Measurements from ENCODE around the gene MLH3. TPM values are rescaled to one million over a fixed set of nuclear protein-coding genes. Genes with fewer than 3 reads are reported as not detected.

MLH3 gene
- polyA plus RNA-seq, 3 donors: 3.4 to 6.3 (median 5.1) TPM

DNA sequence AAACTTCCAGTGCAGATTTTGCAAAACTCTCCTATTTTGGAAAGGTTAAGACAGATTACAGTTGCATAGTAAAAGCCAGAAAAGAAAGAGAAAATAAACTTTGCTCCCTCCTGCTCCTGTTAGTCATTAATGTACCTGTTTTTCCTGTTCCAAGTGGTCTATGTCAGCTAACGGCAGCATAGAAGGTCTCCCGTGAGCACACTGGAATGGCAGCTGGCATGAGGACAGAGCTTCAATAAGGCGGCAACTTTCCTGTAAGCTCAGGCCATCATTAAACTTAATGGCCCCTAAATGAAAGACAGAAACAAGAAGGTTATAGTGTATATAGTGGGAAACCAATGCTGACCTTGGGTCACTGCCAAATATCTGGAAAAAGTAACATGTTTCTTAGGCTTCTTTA lies 32.6 kb downstream of the MLH3 start:
- Histone ChIP-seq H3K27me3 (ENCODE audit: control insufficient read depth in 2 of 2, insufficient read depth in 2 of 2, low read length in 2 of 2) (no peaks in the 10 kb centered on the region), H4K20me1 (ENCODE audit: insufficient read depth, low read length) (no peaks in the 10 kb centered on the region), H2AFZ (ENCODE audit: insufficient read depth, low read depth, low read length, poor library complexity, severe bottlenecking) (no peak overlapping the region), H3K4me3 (replicated peaks in 1 of 3; ENCODE audit: low read depth in 2 of 3, low read length in 3 of 3) (no peak overlapping the region), H3K9ac (ENCODE audit: insufficient read depth, low read length, poor library complexity, severe bottlenecking) (no peak overlapping the region), H3K4me2 (replicated peaks; ENCODE audit: extremely low read depth, low read length, poor library complexity, severe bottlenecking) (no peak overlapping the region), H3K79me2 (ENCODE audit: insufficient read depth, low read length) (no peaks in the 10 kb centered on the region), H3K4me1 (ENCODE audit: control insufficient read depth in 1 of 2, insufficient read depth in 2 of 2, low read length in 2 of 2) (no peaks in the 10 kb centered on the region), H3K27ac (ENCODE audit: low read depth in 1 of 2, low read length in 2 of 2) (no peak overlapping the region), H3K36me3 (replicated peaks in 1 of 2; ENCODE audit: control insufficient read depth in 1 of 2, insufficient read depth in 2 of 2, low read length in 2 of 2) (peaks cover 74 to 96% of the 10 kb centered on the region in 2 donors), H3K9me3 (replicated peaks in 1 of 2; ENCODE audit: control insufficient read depth in 1 of 2, insufficient read depth in 1 of 2, low read length in 2 of 2) (no peaks in the 10 kb centered on the region)
- Mint-ChIP-seq H3K4me3 (no peak overlapping the region), H3K27ac (no peak overlapping the region), H3K4me1 (no peaks in the 10 kb centered on the region), H3K27me3 (ENCODE audit: low read depth in 3 of 3) (no peaks in the 10 kb centered on the region), H3K9me3 (no peaks in the 10 kb centered on the region), H3K36me3 (peaks cover 79 to 82% of the 10 kb centered on the region in 2 donors)
- intact Hi-C loops (cut with micrococcal nuclease): no loop called here
- DNase-seq: no peak
- 100% methylated on average over 2 of the region's 3 CpGs for WGBS (ENCODE audit: insufficient coverage)
- TF ChIP-seq, protein P1, sequence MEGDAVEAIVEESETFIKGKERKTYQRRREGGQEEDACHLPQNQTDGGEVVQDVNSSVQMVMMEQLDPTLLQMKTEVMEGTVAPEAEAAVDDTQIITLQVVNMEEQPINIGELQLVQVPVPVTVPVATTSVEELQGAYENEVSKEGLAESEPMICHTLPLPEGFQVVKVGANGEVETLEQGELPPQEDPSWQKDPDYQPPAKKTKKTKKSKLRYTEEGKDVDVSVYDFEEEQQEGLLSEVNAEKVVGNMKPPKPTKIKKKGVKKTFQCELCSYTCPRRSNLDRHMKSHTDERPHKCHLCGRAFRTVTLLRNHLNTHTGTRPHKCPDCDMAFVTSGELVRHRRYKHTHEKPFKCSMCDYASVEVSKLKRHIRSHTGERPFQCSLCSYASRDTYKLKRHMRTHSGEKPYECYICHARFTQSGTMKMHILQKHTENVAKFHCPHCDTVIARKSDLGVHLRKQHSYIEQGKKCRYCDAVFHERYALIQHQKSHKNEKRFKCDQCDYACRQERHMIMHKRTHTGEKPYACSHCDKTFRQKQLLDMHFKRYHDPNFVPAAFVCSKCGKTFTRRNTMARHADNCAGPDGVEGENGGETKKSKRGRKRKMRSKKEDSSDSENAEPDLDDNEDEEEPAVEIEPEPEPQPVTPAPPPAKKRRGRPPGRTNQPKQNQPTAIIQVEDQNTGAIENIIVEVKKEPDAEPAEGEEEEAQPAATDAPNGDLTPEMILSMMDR (IDR thresholded peaks at IDR 0.05): no peak

DNA sequence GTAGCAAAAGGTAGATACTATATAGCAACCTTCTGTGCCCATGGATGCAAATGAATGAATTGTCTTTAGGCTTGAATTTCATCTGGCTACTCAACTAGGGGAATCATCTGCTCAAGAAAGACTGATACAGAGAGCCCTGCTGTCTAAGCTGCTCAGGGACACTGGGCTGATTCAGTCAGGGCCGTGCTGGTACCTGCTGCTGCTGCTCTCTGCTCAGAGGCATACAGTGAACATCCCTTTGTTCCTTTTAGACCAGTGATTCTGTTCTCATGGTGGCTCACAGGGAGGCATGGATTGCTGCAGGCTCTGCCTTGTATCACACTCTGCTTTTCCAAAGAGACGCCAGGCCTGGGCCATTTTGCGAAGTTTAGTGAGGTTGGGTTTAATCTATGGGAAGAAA lies 34.5 kb downstream of the MLH3 start:
- peaks cover 67 to 98% of the 10 kb centered on the region in 2 donors for H3K36me3 ChIP-seq (replicated peaks in 1 of 2; ENCODE audit: control insufficient read depth in 1 of 2, insufficient read depth in 2 of 2, low read length in 2 of 2)
- H3K4me1 ChIP-seq (ENCODE audit: control insufficient read depth in 1 of 2, insufficient read depth in 2 of 2, low read length in 2 of 2): no peaks in the 10 kb centered on the region
- H3K4me2 ChIP-seq (replicated peaks; ENCODE audit: extremely low read depth, low read length, poor library complexity, severe bottlenecking): no peak overlapping the region
- no peak overlapping the region for H3K27ac ChIP-seq (ENCODE audit: low read depth in 1 of 2, low read length in 2 of 2)
- H4K20me1 ChIP-seq (ENCODE audit: insufficient read depth, low read length): no peaks in the 10 kb centered on the region
- no peaks in the 10 kb centered on the region for H3K27me3 ChIP-seq (ENCODE audit: control insufficient read depth in 2 of 2, insufficient read depth in 2 of 2, low read length in 2 of 2)
- H3K9me3 ChIP-seq (replicated peaks in 1 of 2; ENCODE audit: control insufficient read depth in 1 of 2, insufficient read depth in 1 of 2, low read length in 2 of 2): no peaks in the 10 kb centered on the region
- H3K4me3 Mint-ChIP-seq: no peak overlapping the region
- no peak overlapping the region for H3K4me3 ChIP-seq (replicated peaks in 1 of 3; ENCODE audit: low read depth in 2 of 3, low read length in 3 of 3)
- no peak overlapping the region for H3K9ac ChIP-seq (ENCODE audit: insufficient read depth, low read length, poor library complexity, severe bottlenecking)
- intact Hi-C loops (cut with micrococcal nuclease): no loop called here
- no peaks in the 10 kb centered on the region for H3K4me1 Mint-ChIP-seq
- H3K27me3 Mint-ChIP-seq (ENCODE audit: low read depth in 3 of 3): no peaks in the 10 kb centered on the region
- no peak for DNase-seq
- no peak overlapping the region for H3K27ac Mint-ChIP-seq
- no peaks in the 10 kb centered on the region for H3K79me2 ChIP-seq (ENCODE audit: insufficient read depth, low read length)
- 93% methylated on average over 1 of the region's 3 CpGs for WGBS (ENCODE audit: insufficient coverage)
- no peak overlapping the region for H2AFZ ChIP-seq (ENCODE audit: insufficient read depth, low read depth, low read length, poor library complexity, severe bottlenecking)
- TF ChIP-seq, protein P1 (IDR thresholded peaks at IDR 0.05): no peak
- H3K36me3 Mint-ChIP-seq: peaks cover 78 to 82% of the 10 kb centered on the region in 2 donors
- no peaks in the 10 kb centered on the region for H3K9me3 Mint-ChIP-seq

Measured in CD14-positive monocyte (primary cell).